Pericardium fibroblast (primary cell): ENCODE measurements around the gene EEF2. TPM values are rescaled to one million over a fixed set of nuclear protein-coding genes. Genes with fewer than 3 reads are reported as not detected.

ENCODE experiments used
- total RNA-seq: library from RNA; depleted of rRNA; stranded (reverse); fragments of >200 nt; gene quantifications from 2 replicates; pipeline ENCODE4 v1.2.3, GENCODE V29; 2015

The EEF2 gene
- 3,007 and 5,415 TPM in 2 replicates for total RNA-seq

DNA sequence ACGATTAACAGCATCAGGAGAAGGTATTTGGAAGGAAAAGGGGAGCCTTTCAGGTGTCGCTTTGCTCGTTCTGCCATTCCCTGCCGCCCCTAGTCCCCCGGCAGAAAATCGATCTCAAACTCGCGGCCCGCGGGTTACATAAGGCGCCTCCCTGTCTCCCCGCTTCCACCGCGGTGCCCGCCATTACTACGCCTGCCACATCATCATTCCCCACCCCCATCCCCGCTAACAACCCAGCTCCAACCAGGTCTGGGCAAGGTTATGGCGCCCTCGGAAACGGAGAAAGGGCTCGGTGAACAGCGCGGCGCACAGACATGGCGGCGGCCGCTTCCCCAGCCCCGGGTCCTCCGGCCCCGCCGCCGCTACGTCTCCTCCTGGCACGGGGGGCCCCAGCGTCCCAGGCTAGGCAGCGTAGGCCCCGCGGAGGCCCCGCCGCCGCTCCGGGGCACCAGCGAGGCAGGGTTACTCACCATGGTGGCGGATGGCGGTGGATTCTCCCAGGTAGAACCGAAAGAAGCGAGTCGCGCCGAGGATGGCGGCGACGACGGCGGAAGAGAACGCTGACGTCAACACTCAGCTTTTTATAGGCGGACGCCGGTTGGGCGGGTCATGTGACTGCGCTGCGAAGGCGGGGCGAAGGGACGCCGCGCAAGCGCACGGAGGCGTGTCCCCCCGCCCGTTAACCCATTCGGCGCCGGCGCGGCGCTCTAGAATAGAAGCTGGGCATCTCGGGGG lies at the start of gene EEF2:
EEF2 (minus strand) TSS at position 556 of the 735 bp plus-strand sequence; CDS start at position 473, 83 bp downstream.

DNA sequence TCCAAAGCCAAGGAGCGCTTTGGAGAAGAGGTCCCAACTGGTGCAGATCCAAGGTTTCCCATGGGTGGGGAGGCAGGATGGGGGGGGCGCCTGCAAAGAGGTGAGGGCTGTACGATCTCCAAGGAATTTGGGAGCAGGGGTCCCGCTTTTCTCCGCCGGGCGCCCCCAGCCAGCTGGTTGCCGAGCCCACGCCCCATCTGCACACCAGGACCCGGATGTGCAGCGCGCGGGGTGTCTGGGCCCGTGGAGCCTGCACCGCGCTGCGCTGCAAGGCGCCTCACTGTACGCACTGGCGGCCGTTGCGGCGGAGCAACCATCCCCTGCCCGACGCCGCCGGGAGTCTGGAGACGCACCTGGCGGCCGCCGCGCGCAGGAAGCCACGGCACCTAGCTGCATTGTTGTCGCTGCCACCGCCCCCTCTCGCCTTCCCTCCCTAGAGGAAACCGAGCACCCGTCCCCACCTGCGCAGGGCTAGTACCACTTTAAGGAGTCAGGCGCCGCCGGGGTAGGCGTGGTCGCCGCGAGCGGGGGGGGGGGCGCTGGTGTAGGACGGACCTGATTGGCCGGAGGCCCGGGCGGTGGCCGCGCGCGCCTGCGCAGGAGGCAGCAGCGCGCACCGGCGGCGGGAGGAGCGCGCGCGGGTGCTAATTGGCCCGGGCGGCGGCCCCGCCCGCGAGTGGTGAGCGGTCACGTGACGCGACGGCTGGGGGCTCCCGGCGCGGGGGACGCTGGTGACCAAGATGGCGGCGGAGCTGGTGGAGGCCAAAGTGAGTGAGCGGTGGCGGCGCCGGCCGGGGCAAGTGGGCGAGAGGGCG lies 22.0 kb upstream of the EEF2 start, which contains the start of gene PIAS4:
PIAS4 (plus strand) TSS at position 716 of the 815 bp plus-strand sequence; CDS start at position 741, 25 bp downstream.

DNA sequence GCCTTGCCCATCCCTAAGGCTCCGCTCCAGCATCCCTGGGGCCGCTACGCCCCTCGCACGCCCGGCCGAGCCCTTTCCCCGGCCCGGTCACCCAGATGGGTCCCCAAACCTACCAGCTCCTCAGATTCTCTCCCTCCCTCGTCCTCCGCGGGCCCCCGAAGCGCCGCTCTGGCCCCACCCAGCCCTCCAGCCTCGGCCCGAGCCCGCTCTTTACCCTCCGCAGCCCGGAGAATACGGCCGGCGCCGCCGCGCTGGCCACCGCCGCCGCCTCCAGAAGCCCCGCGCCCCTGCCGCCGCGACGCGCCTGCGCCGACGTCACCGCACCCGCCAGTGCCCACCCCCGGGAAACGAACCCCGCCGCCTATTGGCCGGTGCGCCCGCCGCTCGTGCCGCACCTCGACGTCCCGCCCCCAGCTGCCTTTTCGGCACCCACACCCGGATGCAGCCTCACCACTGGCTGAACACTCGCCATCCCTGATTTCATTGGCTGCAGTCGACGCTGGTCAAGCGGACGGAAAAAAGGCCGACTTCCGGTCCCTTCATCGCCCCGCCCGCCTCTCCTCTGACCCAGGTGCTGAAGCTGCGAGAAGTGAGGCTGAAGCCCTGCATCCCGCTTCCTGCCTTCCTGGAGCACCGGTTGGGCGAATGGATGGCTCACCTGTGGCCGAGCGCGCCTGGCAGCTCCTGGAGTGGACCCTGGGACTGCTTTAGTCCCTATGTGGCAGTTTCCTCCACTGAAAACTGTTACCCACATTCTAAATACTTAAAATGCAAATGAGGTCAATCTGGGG lies 14.3 kb downstream of the EEF2 start, which contains the start of gene DAPK3:
DAPK3 (minus strand) TSS at position 292 of the 791 bp plus-strand sequence. CDS start 1,364 bp downstream, outside the sequence.

DNA sequence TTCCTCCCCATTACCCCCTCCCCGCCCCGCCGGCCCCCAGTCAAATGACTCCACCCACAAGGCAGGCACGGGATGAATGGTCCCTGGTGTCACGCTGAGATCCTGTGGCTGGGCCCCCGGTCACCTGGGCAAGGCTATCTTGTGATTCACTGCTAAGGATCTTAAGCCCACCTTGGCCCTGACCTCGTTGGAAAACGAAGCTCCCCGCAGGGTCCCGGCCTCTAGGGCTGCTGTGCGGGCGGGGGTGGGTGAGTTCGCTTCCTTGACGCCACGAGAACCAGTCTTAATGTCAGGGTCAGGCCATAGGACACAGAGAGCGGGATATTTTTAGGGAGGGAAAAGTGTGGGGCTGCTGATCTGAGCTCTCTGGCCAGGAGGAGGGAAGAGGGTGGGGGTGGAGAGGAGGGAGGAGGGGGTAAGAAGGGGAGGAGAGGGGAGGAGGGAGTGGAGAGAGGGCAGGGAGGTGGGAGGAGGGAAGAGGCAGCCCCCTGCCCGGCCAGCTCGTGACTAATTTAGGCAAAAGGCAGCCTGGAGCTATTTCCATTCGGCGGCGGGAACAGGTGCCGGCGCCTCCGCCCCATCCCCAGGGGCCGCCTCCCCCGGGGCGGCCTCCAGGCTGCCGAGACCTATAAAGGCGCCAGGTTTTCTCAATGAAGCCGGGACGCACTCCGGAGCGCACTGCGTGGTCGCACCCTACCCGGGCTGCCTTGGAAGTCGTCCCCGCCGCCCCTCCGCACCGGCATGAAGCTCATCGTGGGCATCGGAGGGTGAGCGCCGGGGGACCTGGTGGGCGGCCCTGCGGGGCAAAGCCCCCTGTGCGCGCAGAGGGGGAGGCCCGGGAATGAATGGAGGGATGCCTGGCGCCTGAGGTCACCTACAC lies 52.1 kb downstream of the EEF2 start, which contains the start of gene NMRK2:
NMRK2 (plus strand) TSS at position 139 of the 880 bp plus-strand sequence; CDS start at position 742, 603 bp downstream.

Other genes with a start within 250 kb of the EEF2 start
- gene APBA3, start 223.8 kb downstream of the EEF2 start, total RNA-seq: 21.4 and 25.8 TPM in 2 replicates
- 45.7 and 68.4 TPM in 2 replicates for gene MRPL54, start 222.8 kb downstream of the EEF2 start, total RNA-seq
- gene RAX2, start 213.2 kb downstream of the EEF2 start, total RNA-seq: not detected in 2 replicates
- not detected in 2 replicates for gene MATK, start 199.1 kb downstream of the EEF2 start, total RNA-seq
- gene ZFR2, start 116.4 kb downstream of the EEF2 start, total RNA-seq: not detected in 2 replicates
- not detected in 2 replicates for gene ATCAY, start 104.8 kb downstream of the EEF2 start, total RNA-seq
- gene NMRK2, start 52.4 kb downstream of the EEF2 start, total RNA-seq: 0.26 TPM in 1 of 2 replicates, not detected in the other
- 68.3 and 81.7 TPM in 2 replicates for gene DAPK3, start 14.4 kb downstream of the EEF2 start, total RNA-seq
- 12.7 and 14.6 TPM in 2 replicates for gene PIAS4, start 22.3 kb upstream of the EEF2 start, total RNA-seq
- 31.6 and 44.0 TPM in 2 replicates for gene ZBTB7A, start 81.4 kb upstream of the EEF2 start, total RNA-seq
- 164 and 232 TPM in 2 replicates for gene MAP2K2, start 138.7 kb upstream of the EEF2 start, total RNA-seq
- gene CREB3L3, start 168.2 kb upstream of the EEF2 start, total RNA-seq: not detected in 2 replicates
- gene SIRT6, start 197.1 kb upstream of the EEF2 start, total RNA-seq: 16.7 and 23.5 TPM in 2 replicates
- under 0.01 and 1.3 TPM in 2 replicates for gene ANKRD24, start 197.2 kb upstream of the EEF2 start, total RNA-seq
- gene EBI3, start 244.1 kb upstream of the EEF2 start, total RNA-seq: 0.47 and 1.7 TPM in 2 replicates